ENCODE data around the gene ETV6.

DNA sequence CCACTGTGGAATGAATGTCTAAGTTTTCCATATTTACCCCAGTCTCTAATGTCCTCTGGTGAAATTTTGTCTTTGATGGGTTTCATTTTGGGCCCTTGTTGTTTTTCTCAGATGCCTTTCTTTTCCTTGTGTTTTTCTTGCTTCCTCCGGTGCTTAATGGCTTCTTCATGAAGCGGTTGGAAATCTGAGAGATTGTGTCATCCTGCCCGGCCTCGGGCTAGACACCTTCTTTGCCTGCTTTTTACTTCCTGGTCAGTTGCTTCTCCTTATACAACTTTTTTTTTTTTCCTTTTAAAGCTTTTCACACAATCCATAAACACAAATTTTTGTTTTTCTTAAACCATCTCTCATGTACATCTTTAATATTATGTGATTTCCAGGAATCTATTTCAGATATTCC lies 7.1 kb downstream of the ETV6 start:
- TF ChIP-seq POLR2AphosphoS5 (IDR thresholded peaks at IDR 0.05; ENCODE audit: low read depth, low read length) (no peak), POLR2A (IDR thresholded peaks at IDR 0.05; ENCODE audit: low read depth, low read length) (no peak)

All from GM12892 (cell line).